GM21381 (cell line): Measurements from ENCODE around the gene KRTAP10-1.
"Not testable (repeated sequence)": the region's sequence is repeated elsewhere in the genome, so short reads cannot be mapped to it uniquely, and the experiment has no call there.

Experiments used
- ATAC-seq: cut with Tn5 transposase; IDR thresholded peaks from one replicate; pipeline ENCODE4 v1.9.1; 2021; ENCODE audit warnings: mild to moderate bottlenecking, moderate library complexity; ENCODE audit not compliant: unreplicated experiment

KRTAP10-1 gene

GRCh38 chr21:44571844-44572782 lies 32.1 kb upstream of the KRTAP10-1 start:
- ATAC-seq: no peak

GRCh38 chr21:44571296-44571695 lies 31.3 kb upstream of the KRTAP10-1 start:
- ATAC-seq: no peak

DNA sequence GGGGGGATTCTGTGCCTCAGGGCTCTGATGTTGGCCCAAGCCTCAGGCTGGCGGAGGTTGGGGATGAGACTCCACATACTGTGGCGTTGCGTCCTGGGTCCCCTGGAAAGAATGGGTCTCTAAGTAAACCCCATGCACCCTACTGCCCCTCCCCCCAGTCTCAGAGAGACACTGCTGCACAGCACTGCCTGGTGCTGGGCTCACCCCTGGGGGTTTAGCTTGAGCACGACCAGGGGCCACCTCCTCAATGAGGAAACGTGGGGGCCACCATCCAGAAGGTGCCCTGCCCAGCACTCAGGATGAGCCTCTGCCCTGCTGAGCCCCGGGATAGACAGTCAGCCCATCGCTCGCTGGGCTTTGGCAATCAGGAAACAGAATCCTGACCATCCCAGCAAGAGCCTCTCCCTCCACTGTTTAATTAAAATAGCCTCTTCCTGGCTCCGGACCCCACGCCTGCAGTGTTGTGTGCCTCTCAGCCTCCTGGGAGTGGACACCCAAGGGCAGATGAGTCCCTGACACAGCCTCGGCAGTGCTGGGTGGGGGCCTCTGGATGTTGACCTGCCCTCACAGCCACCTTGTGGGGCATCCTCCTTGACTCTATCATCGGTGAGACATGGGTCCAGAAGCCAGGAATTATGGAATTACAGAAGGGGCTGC lies 30.0 kb upstream of the KRTAP10-1 start:
- no peak for ATAC-seq

- ATAC-seq: no peak
These were observed 28.9 kb upstream of the KRTAP10-1 start for GRCh38 chr21:44568667-44569556.

DNA sequence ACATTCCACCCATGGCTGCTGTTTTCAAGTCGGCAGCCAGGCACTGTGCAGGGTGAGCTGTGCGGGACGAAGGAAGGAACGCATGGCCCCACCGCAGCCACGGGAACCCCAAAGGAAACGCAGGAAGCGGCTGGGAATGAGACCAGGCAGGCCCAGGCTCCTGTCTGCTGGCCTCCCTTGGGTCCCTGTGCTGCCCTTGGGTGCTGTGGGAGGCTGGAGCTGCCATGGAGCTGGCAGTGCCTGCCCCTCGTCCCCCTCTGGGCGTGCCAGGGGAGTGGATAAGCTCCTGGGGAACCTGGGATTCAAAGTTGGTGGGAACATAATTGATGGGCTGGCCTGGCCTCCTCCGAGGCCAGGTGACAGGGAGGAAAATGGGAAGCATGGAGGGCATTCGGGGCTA lies 28.3 kb upstream of the KRTAP10-1 start:
- no peak for ATAC-seq

DNA sequence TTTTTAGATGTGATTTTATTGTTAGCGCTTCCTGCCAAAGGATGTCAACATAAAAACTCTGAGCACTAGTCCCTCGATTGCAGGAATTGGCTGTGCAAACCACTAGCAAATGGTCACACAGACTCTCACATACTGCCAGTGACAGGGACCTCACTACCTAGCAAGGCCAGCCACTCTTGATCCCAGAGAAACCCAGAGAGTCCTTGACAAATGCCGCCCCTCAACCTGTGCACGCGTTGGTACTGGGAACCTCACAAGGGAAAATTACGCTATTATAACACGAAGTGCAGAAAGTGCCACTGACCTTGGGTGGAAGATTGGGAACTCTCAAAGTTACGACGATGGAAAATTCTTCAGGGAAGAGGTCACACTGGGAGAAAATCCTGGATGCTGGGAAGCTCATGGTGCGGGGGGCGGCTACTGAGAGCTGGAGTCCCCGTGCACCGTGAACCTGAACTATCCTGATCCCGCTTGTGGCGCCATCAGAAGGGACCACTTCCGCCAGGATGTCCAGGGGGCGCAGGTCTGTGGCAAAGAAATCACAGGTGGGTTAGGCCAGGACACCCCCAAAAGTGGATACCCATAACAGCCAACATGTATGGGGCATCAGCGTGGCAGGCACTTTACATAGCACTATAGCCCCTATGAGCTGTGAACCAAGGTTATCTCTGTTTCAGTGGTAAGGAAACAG lies 27.6 kb upstream of the KRTAP10-1 start:
- ATAC-seq: no peak

- no peak for ATAC-seq
These were observed 26.4 kb upstream of the KRTAP10-1 start for GRCh38 chr21:44566403-44566802.

- no peak for ATAC-seq
These were observed 25.0 kb upstream of the KRTAP10-1 start for GRCh38 chr21:44564886-44565598.

GRCh38 chr21:44564099-44564498 lies 24.1 kb upstream of the KRTAP10-1 start:
- no peak for ATAC-seq

GRCh38 chr21:44558695-44559094 lies 18.7 kb upstream of the KRTAP10-1 start, which contains the start of gene KRTAP10-3:
KRTAP10-3 (minus strand) TSS chr21:44558795; CDS start chr21:44558715, 80 bp downstream.
- ATAC-seq: no peak

- ATAC-seq: not testable (repeated sequence)
These were observed 18.3 kb upstream of the KRTAP10-1 start for GRCh38 chr21:44558329-44558675.

DNA sequence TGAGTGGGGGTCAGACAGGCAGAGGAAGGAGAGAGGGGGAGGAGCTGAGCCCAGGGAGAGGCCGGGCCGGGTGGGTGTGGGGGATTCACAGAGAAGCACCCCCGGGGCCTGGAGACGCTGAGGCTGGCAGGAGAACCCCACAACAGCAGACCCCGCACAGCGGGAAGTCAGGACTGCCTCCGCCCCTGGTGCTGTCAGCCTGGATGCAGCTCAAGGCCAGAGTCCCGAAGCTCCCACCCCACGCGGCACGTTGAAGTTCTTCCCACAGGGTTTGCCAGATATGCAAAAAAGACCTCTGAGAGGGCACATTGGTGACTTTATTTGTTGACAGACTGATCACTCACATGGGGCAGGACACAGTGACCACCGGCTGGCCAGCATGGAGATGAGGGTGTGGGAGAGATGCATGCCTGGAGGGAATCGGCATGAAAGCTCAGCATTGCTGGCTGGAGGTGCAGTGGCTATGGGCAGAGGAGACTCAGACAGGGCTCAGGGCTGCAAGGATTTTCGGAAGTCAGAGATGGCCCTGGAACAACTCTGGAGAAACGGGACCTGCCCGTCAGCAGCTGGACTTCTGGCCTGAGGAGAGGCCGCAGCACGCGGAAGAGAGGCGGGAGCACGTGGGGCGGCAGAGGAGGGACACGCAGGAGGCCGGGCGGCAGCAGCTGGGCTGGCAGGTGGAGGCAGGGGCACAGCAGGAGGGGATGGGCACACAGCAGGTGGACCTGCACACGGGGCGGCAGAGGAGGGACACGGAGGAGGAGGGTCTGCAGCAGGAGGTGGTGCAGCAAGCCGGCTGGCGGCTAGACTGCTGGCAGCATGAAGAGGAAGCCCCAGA lies 17.7 kb upstream of the KRTAP10-1 start:
- ATAC-seq: no peak

- ATAC-seq: no peak
These were observed 16.9 kb upstream of the KRTAP10-1 start for GRCh38 chr21:44556879-44557278.

GRCh38 chr21:44555200-44555875 lies 15.3 kb upstream of the KRTAP10-1 start:
- ATAC-seq: no peak

- no peak for ATAC-seq
These were observed 12.7 kb upstream of the KRTAP10-1 start for GRCh38 chr21:44552681-44553080.

DNA sequence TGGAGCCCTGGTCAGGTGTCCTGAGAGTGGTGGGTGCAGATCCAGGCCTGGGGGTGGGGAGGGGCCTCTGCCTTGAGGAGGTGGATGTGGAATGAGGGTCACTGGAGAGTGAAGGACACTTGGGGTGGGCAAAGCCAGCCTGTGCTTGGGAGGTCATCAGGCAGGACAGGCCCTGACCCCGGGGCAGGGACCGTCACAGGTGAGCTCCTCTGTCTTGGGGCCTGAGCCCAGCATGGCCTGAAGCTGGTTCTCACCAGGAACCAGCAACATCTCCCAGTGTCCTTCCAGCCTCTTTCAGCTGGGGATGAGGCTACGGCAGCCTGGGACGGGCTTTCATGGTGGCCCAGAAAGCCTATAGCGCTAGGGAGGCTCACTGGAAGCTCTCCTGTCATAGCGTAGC lies 12.1 kb upstream of the KRTAP10-1 start:
- ATAC-seq: no peak

GRCh38 chr21:44551340-44551961 lies 11.5 kb upstream of the KRTAP10-1 start, which contains the start of gene KRTAP10-2:
KRTAP10-2 (minus strand) TSS chr21:44551505; CDS start chr21:44551458, 47 bp downstream.
- no peak for ATAC-seq

DNA sequence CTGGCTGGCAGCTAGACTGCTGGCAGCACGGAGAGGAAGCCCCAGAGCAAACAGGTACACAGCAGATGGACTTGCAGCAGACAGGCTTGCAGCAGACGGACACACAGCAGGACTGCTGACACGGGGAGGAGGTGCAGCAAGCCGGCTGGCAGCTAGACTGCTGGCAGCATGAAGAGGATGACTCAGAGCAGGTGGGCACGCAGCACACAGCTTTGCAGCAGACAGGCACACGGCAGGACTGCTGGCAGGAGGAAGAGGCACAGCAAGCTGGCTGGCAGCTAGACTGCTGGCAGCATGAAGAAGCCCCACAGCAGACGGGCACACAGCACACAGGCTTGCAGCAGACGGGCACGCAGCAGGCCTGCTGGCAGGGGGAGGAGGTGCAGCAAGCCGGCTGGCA lies 10.8 kb upstream of the KRTAP10-1 start:
- no peak for ATAC-seq
